Activated CD4-positive, alpha-beta T cell treated with anti-CD3 and anti-CD28 coated beads, Interleukin-2, amount 50 U/mL, for 24 hours (primary cell): ENCODE data around the gene MBTD1.
"Not testable (repeated sequence)": the region's sequence is repeated elsewhere in the genome, so short reads cannot be mapped to it uniquely, and the experiment has no call there.

Experiments used
- DNase-seq, 2 donors: peaks; one replicate each; pipeline ENCODE4 v3.0.0-alpha.2; 2020; ENCODE audit warnings: low read depth in 1 of 2, low spot score in 1 of 2

Gene MBTD1

GRCh38 chr17:51255673-51256072 lies 4.2 kb downstream of the MBTD1 start:
- no peak for DNase-seq

- DNase-seq: no peak
These were observed 8.8 kb downstream of the MBTD1 start for GRCh38 chr17:51251010-51251409.

- no peak for DNase-seq
These were observed 9.5 kb downstream of the MBTD1 start for GRCh38 chr17:51250314-51250840.

- DNase-seq: no peak
These were observed 14.3 kb downstream of the MBTD1 start for GRCh38 chr17:51245535-51245934.

GRCh38 chr17:51244041-51244440 lies 15.8 kb downstream of the MBTD1 start:
- no peak for DNase-seq

GRCh38 chr17:51240275-51240674 lies 19.6 kb downstream of the MBTD1 start:
- DNase-seq: no peak

- DNase-seq: no peak
These were observed 21.5 kb downstream of the MBTD1 start for GRCh38 chr17:51238255-51238887.

GRCh38 chr17:51234162-51234561 lies 25.7 kb downstream of the MBTD1 start:
- DNase-seq: no peak

- no peak for DNase-seq
These were observed 27.9 kb downstream of the MBTD1 start for GRCh38 chr17:51231999-51232398.

- no peak for DNase-seq
These were observed 29.5 kb downstream of the MBTD1 start for GRCh38 chr17:51230306-51230705.

- DNase-seq: no peak
These were observed 30.0 kb downstream of the MBTD1 start for GRCh38 chr17:51229889-51230288.

GRCh38 chr17:51228161-51228560 lies 31.7 kb downstream of the MBTD1 start:
- DNase-seq: no peak

- not testable (repeated sequence) for DNase-seq
These were observed 34.3 kb downstream of the MBTD1 start for GRCh38 chr17:51225523-51225922.

- DNase-seq: no peak
These were observed 35.2 kb downstream of the MBTD1 start for GRCh38 chr17:51224402-51225262.

GRCh38 chr17:51221322-51221721 lies 38.5 kb downstream of the MBTD1 start:
- DNase-seq: no peak

- no peak for DNase-seq
These were observed 41.9 kb downstream of the MBTD1 start for GRCh38 chr17:51217946-51218345.

- DNase-seq: no peak
These were observed 44.9 kb downstream of the MBTD1 start for GRCh38 chr17:51214920-51215319.

GRCh38 chr17:51203838-51204237 lies 56.0 kb downstream of the MBTD1 start:
- no peak for DNase-seq

- DNase-seq: no peak
These were observed 59.0 kb downstream of the MBTD1 start for GRCh38 chr17:51200846-51201245.

- DNase-seq: no peak
These were observed 59.6 kb downstream of the MBTD1 start for GRCh38 chr17:51200295-51200694.

GRCh38 chr17:51197754-51198153 lies 62.1 kb downstream of the MBTD1 start:
- no peak for DNase-seq

- DNase-seq: no peak
These were observed 68.0 kb downstream of the MBTD1 start for GRCh38 chr17:51191895-51192294.
